GM10266 (cell line): ENCODE results near the gene ASGR2.

ENCODE experiments used
- DNase-seq: peaks from one replicate; pipeline ENCODE4 v3.0.0; 2012; ENCODE audit errors: extremely low spot score
- CTCF ChIP-seq: IDR thresholded peaks from 2 replicates; pipeline ENCODE4 v1.5.1; 2012; ENCODE audit warnings: mild to moderate bottlenecking, low read depth; ENCODE audit not compliant: control insufficient read depth, insufficient read depth; ENCODE audit errors: missing control alignments

Gene ASGR2

GRCh38 chr17:7112510-7113108 lies 2.0 kb downstream of the ASGR2 start:
- DNase-seq: no peak
- TF ChIP-seq CTCF: no peak

GRCh38 chr17:7111784-7112509 lies 2.7 kb downstream of the ASGR2 start:
- DNase-seq: no peak
- TF ChIP-seq CTCF: no peak

- TF ChIP-seq CTCF: no peak
- no peak for DNase-seq
These were observed 3.9 kb downstream of the ASGR2 start for GRCh38 chr17:7110617-7111306.

- no peak for DNase-seq
- TF ChIP-seq CTCF: no peak
These were observed 4.9 kb downstream of the ASGR2 start for GRCh38 chr17:7109461-7110322.

GRCh38 chr17:7108981-7109380 lies 5.6 kb downstream of the ASGR2 start:
- DNase-seq: no peak
- TF ChIP-seq CTCF: no peak

GRCh38 chr17:7108560-7108925 lies 6.1 kb downstream of the ASGR2 start:
- TF ChIP-seq CTCF: no peak
- DNase-seq: no peak
